Fibroblast of peridontal ligament (primary cell): ENCODE measurements around the gene LRRTM2.
"Not testable (repeated sequence)": the region's sequence is repeated elsewhere in the genome, so short reads cannot be mapped to it uniquely, and the experiment has no call there.

Source experiments
- DNase-seq: peaks from one replicate; pipeline ENCODE4 v3.0.0-alpha.2; 2010; ENCODE audit errors: extremely low read depth

Gene LRRTM2, protein sequence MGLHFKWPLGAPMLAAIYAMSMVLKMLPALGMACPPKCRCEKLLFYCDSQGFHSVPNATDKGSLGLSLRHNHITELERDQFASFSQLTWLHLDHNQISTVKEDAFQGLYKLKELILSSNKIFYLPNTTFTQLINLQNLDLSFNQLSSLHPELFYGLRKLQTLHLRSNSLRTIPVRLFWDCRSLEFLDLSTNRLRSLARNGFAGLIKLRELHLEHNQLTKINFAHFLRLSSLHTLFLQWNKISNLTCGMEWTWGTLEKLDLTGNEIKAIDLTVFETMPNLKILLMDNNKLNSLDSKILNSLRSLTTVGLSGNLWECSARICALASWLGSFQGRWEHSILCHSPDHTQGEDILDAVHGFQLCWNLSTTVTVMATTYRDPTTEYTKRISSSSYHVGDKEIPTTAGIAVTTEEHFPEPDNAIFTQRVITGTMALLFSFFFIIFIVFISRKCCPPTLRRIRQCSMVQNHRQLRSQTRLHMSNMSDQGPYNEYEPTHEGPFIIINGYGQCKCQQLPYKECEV

DNA sequence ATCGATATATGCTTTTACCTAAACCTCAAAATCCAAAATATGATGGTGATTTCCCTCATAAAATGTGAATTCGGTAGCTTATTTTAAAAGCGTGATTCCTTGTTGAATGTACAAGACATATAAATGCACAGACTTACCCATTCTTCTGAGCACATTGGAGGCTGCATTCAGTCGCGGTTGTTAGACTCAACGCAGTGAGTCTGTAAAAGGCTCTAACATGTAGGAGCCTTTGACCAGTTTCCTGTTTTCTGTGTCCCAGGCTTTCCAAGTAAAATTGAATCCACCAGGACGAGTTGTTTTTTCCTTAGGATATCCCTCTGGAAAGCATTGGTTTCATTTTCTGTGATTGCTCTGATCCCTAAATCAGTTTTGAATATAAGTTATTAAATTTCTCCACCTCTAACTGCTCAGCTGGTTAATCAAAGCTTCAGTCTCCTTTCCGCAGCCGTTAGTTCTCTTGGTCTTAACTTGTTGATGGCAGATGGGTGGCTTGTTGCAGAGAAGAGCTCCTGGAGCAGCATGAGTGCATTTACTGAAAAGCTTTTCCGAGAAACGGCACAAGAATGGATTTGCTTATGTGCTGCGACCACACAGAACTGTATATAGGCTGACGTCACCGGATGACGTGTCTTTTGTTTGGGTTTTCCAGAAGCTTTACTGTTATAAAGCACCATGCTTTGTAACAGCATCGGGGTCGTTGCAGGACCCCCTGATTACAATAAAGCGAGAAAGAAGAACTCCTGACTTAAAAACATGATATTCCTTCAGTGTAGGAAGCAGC, at the start of gene LRRTM2:
Gene LRRTM2 (minus strand): TSS at position 565 of the 781 bp plus-strand sequence. CDS start 424 bp downstream, at position 141.
- DNase-seq: peak; percentile 96

DNA sequence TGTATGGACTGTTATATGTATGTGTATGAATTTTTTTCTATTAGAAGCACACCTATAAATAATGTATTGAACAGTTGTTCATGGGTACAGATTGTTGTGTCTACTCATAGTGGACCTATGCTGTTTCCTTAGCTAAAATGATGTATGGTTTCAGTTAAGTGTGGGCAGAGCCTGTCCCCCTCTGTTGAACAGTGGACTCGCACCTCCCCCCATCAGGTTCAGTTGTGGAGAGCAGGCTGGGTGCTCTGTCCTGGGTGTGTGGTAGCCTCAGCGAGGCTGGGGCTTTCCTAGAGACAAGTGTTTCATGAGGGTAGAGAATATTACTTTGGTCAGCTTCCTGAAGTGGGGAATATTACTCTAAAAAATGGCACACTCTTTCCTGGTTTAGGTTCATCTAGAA, 47.4 kb upstream of the LRRTM2 start:
- no peak for DNase-seq

DNA sequence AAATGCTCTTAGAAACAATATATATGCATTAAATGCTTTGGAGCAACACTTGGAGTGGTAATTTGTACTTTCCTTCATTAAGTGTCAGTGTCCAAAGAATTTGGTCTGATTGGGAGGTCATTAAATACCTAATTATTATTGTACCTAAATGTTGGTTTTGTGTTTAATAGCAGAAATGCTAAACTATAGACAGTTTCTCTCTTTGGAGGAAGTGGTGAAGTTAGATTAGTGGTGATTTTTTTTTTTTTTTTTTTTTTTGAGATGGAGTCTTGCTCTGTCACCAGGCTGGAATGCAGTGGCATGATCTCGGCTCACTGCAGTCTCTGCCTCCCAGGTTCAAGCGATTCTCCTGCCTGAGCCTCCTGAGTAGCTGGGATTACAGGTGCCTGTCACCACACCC, 46.2 kb upstream of the LRRTM2 start:
- DNase-seq: not testable (repeated sequence)

DNA sequence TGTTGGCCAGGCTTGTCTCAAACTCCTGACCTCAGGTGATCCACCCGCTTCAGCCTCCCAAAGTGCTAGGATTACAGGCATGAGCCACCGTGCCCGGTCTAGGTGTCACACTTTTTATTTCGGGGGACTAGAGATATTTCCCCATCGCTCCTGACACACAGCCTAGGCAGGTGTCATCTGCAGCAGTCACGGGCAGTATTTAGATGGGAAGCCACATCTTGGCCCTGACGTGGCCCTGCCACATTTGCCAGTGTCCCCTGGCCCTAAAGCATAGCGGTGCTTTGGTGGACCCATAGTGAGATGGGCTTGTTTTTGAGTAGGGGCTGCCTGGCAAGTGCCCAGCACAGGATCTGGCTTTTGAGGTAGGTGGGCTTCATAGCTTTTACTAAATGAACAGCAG, 45.0 kb upstream of the LRRTM2 start:
- no peak for DNase-seq

DNA sequence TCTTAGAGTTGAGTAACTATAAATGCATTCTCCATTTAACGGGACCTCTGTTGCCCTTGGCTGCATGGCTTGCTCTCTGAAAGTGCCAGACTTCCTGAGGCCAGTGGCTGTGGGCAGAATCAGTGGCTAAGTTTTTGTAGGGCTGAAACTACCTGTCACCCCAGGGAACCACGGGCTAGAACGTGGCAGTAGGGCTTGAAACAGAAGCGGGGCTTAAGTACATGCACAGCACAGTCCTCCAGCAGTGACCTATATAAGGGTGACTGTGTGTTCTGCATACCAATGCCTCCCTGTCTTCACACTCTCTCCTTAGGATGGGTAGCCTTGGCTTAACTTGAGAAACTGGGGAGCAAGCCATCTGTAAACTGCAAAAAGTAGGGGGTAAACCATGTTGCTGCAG, 43.6 kb upstream of the LRRTM2 start:
- no peak for DNase-seq

DNA sequence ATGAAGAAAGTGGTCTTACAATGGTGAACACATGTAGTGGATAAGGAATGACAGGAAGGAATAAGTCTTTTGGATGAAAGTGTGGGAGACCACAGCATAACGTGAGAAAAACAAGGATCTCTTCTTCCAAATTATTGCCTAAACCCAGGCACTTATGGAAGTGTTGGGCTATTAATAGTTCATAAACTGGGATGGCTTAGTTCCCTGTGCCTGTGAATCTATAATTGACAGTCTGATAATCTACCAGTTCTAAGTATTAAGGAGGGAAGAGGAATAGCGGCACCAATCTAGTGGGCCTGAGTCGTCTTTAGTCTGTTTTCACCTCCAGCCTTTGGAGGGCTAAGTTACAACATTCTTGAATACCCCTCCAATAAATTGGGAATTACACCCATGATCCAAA, 39.2 kb upstream of the LRRTM2 start:
- no peak for DNase-seq

DNA sequence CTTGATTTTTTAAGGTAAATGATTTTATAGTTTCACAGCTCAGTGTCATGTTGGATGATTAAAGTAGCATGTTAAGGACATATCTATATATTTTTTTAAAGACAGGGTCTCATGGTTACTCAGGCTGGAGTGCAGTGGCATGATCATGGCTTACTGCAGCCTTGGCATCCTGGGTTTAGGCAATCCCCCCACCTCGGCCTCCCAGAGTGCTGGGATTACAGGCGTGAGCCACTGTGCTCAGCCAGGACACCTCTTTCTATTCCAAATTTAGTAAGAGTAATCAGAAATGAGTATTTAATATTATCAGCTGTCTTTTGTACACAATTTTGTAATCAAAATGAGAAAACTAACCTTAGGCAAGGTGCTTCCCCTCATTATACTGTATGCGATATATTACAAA, 38.6 kb upstream of the LRRTM2 start:
- DNase-seq: no peak

DNA sequence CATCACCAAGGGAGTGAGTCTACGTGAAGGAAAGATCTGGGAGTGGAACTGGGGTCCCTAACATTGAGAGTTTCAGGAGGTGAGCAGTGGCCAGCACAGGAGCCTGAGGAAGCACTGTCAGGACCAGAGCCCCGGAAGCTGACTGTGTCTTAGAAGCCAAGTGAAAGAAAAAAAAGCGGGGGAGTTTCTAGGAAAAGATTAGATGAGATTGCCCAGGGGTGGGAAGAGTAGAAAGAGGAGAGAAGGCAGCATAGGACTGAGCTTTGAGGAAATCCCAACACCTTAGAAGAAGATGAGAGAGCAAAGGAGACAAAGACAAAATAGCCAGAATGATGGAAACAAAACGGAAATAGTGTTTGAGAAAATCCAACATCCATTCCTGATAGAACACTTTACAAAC, 37.0 kb upstream of the LRRTM2 start:
- DNase-seq: no peak

DNA sequence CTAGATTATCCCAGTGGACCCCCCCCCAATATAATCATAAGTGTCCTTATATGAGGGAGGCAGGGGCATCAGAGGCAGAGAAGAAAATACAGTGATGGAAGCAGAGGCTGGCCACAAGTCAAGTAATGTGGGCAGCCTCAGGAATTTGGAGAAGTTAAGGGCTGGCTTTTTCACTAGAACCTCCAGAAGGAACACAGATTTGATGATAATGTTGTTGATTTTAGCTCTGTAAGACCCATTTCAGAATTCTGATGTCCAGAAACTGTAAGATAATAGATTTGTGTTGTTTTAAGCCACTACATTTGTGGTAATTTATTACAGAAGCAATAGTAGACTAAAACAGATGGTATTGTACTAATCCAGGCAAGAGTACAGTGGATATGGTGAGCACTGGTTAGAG, 36.3 kb upstream of the LRRTM2 start:
- peak; percentile 42 for DNase-seq

DNA sequence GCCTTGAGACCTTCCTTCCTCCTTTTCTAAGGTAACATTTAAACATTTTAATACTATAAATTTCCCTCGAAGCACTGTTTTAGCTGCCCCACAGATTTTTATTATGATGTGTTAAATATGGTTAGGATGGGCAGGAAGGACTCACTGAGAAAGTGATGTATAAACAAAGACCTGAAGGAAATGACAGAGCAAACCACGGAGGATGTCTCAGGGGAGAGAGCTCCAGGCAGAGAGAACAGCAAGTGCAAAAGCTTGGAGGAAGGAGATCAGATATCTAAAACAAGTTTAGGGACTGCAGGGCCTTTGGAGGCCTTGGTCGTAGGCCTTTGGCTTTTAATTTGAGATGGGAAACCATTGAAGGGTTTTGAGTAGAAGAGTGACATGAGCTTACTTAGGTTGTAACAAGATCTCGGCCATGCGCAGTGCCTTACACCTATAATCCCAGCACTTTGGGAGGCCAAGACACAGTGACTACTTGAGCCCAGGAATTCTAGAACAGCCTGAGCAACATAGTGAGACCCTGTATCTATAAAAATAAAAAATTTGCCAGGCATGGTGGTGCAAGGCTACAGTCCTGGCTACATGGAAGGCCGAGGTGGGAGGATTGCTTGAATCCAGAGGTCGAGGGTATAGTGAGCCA, 35.5 kb upstream of the LRRTM2 start:
- no peak for DNase-seq

DNA sequence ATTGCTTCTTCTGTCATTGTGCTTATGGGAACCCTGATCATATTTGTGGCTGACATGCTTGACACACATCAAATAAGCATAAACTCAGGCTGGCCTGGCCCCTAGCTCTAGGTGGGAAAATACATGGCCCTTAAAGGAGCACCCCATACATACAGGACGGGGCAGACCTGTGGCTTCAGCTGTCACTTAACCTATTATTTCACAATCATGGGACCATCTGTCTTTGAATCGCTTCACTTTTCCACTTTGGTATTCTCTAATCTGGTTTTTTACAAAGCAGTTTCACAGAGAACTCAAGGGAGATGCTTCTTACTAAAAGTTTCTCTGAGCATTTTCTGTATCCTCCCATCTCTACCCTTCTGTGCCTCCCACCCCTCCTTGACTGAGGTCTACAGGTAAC, 34.6 kb upstream of the LRRTM2 start:
- DNase-seq: no peak

DNA sequence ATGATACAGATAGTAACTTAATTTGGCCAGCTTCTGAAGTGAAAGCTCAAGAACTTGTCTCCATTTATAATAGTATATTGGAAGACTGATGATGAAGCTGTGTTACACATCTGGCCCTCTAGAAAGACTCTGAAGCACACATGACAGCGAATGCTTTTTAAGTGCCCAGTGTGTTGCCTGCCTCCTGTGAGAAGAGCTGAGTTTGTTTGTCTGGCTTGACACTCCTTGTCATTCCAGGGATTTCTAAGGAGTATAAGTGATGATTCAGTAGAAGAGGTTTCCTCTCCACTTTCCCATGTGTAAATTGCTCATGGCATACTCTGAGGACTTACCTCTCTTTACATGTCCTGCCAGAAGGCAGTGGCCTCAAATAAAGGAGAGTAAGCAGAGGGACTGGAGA, 30.4 kb upstream of the LRRTM2 start:
- DNase-seq: no peak

DNA sequence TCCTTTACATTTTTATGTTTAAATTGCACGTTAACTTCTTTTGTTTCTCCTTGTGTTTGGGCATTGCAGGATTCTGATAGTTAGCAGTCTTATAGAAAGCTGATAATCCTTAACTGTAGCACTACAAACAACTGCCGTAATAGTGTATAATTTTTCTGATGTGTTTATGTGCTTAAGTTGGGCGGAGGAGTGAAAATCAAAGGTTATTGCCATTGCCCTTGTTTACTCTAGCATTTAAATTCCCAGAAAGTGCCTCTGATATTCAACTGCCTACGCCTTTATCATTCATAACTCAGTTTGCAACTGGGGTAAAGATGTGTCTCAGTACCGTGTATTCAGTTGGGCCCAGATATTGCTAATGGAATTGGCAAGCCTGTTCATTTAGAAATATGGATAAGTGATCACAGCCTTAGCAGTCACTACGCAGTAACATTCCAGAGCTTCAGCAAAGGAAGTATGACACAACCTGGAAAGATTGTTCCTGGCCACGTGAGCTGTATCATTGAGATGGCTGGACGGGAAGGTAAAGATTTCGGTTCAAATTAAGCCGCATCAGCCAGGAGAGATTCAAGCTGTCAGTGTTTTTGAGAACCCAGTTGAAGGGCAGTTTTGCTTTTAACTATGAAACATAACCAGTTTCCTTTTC, 28.1 kb upstream of the LRRTM2 start:
- peak; percentile 45 for DNase-seq

DNA sequence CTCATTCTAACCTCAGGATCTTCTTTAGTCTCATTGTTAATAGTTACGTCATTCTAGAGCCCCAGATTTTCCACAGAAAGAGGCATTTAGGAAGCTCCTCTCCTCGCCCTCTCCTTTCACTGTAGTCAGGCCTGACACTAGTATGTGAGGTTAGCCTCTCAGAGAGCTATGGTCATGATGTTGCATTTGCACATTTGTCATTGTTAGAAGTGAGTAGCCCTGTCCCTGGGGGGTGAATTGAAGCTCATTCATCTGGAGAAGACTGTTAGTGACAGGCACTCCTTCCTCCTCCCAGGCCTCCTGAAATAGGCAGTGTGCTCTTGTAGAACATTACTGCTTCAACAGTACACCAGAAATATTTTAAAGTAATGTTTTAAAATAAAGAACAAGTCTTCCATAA, 26.6 kb upstream of the LRRTM2 start:
- no peak for DNase-seq

DNA sequence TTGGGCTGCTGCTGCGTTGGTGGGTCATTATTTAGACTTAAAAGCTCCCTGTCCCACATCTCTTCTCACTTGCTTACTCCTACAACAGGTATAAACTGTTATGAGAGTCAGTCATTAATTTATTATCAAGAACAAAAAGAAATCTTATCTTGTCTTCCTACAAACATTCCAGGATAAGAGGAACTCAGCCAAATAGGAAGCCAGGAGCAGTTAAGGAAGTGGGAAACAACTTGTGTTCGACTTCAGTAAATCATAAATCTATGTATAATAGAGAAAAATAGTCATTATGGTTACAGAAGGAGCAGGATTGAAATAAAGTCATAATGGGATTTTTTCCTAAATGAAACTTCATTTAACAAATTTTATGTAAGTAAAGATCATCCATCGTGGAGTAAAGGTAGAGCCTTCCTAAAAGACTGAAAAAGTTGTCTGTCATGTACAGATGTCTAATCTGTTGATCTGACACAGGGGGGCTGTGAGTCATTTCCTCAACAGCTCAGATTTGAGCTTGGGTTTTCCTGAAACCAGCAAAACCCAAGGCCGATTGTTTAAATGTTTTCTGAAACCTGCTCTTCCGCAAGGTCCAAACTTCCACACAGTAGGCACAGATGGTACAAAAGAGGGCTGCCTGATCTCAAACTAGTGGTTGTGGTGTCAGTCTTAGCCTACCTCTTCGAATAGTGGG, 25.3 kb upstream of the LRRTM2 start:
- peak; percentile 23 for DNase-seq

DNA sequence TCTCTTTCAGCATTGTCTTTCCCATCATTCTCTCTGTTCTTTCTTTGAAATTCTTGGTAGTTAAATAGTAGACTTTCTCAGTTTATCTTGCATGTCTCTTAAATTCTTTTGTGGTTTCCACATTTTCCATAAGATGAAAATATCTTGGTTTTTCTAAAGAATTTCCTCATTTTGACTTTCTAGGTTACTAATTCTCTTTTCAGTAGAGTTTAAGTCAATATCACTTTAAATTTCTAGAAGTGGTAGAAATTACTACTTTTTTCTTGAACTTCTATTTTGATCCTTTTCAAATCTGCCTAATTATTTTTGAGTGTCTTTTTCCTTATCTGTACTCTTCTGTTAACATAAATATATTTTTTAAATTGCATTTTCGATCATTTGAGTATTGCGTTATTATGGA, 23.6 kb upstream of the LRRTM2 start:
- no peak for DNase-seq

DNA sequence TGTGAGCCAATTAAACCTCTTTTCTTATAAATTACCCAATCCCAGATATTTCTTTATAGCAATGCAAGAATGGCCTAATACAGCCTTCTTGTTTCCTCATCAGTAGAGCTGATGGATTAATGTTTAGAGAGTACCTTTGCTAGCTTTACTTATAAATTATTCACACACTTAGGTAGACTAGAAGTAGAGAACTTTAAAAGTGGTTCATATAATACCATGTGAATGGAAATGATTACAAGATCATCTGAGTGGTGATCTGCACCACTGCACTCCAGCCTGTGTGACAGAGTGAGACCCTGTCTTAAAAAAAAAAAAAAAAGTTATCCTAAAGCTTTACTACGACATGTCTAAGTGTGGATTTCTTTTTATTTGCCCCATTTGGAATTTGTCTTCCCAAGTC, 23.2 kb upstream of the LRRTM2 start:
- DNase-seq: no peak

DNA sequence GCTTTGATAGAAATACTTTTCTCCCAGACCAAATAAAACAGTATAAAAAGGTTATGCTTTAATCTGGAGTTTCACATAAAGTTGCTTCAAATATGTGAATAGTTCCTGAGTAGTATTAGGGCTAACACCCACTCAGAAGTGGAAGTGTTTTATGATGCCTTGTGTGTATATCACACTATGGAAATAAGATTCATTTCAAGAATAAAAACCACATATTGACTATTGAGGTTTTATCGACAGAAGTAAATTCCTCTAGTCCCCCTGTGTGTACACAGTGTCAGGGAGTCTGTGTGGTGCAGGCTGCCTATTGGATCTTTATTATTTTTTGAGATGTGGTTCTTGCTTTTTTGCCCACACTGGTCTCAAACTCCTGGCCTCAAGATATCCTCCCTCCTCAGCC, 20.8 kb upstream of the LRRTM2 start:
- DNase-seq: no peak

DNA sequence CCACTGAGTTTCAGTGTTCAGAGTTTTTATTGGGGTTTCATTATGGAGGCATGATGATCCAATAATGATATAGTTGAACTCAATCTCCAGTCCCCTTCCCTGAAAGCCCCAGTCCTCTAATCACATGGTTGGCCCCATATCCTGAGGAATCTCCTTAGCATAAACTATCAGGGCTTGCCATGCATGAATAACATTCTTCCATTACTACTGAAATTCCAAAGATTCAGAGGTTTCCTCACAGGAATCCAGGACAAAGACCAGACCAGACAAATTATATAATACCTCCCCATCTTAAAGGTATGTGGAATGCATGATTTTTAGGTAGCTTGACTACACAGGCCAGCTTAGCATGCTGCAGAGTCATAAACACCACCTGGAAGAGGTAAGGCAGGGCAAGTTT, 15.5 kb upstream of the LRRTM2 start:
- DNase-seq: no peak

DNA sequence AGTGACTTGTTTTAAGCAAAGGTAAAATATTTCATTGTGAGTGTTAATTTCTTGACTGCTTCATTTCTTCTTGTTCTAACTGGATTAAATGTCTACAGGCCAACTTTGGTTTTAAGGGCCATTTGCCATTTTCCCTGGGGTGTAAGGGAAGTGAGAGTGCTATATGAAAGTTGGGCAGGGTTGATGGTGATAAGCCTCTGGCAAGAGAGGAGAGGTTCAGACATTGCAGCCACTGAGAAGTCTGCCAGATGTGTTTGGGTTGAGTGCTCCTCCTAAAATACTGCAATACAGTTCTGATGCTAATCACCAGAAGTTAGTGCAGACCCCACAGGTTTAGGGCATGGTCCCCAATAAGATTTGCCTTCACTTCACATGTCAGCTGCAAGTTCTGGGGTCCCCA, 14.9 kb upstream of the LRRTM2 start:
- no peak for DNase-seq

DNA sequence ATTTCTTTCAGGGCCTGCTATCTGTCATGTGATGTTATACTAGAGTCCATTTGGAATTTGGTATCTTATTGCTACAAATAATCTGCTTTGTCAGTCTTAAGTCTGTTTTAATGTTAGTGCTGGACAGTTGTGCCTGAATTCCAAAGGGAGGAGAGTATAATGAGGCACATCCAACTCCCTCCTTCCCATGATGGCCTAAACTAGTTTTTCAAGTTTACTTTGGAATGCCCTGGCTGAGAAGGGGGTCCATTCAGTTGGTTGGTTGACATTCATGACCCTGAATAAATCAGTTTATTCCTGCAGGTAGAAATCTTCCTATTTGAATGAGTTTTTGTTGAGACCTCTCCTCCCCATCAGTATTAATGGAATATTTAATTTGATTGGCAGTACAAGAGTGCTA, 9.4 kb upstream of the LRRTM2 start:
- DNase-seq: no peak
